Upper lobe of right lung (tissue), 1 donor: Measurements from ENCODE around the gene TRABD. TPM values are rescaled to one million over a fixed set of nuclear protein-coding genes. Genes with fewer than 3 reads are reported as not detected.
A peak's percentile ranks its signal among the peaks of the same experiment; 100 is the strongest.

Source experiments
- ATAC-seq: fragments of 200-7000 bp; cut with Tn5 transposase; one replicate; pipeline ENCODE4 v1.9.1; 2020; ENCODE audit warnings: mild to moderate bottlenecking, moderate library complexity
- DNase-seq: peaks from one replicate; pipeline ENCODE4 v3.0.0-alpha.2; 2020
- H3K27ac ChIP-seq: fragments of 200-600 bp; one replicate; pipeline ENCODE4 v1.8.0; 2022
- H3K27me3 ChIP-seq: fragments of 200-600 bp; one replicate; pipeline ENCODE4 v1.8.0; 2022; ENCODE audit warnings: mild to moderate bottlenecking
- H3K36me3 ChIP-seq: fragments of 200-600 bp; one replicate; pipeline ENCODE4 v1.8.0; 2022
- H3K4me1 ChIP-seq: fragments of 200-600 bp; one replicate; pipeline ENCODE4 v1.8.0; 2022
- H3K4me3 ChIP-seq: fragments of 200-600 bp; one replicate; pipeline ENCODE4 v1.8.0; 2022; ENCODE audit warnings: mild to moderate bottlenecking
- H3K9me3 ChIP-seq: fragments of 200-600 bp; one replicate; pipeline ENCODE4 v1.8.0; 2022
- CTCF ChIP-seq: fragments of 200-600 bp; IDR thresholded peaks from one replicate; pipeline ENCODE4 v1.8.0; 2022; ENCODE audit warnings: antibody characterized with exemption
- intact Hi-C: fragments of 100-400 bp; cut with DNase I; formaldehyde crosslinking; loops from one replicate; pipeline ENCODE4 v1.11.0; 2022
- total RNA-seq: library from RNA; stranded (reverse); fragmentation: NEBNext Ultra II Directional; extraction: Animal tissue kit (Norgen Biotek cat#: 25700); gene quantifications from one replicate; pipeline ENCODE4 v1.2.1, GENCODE V29; 2021
- donor health status: DM: no; HTN: yes; CAD: no; lungs with severe emphysema.

TRABD gene
- total RNA-seq, 1 donor from 2014 or later, result 36.5 TPM

GRCh38 chr22:50218153-50218995 lies 32.7 kb downstream of the TRABD start:
- Histone ChIP-seq H3K9me3 (no peaks in the 10 kb centered on the region), H3K36me3 (peaks cover 88% of the 10 kb centered on the region), H3K27me3 (no peaks in the 10 kb centered on the region), H3K4me1 (no peaks in the 10 kb centered on the region), H3K4me3 (no peak overlapping the region), H3K27ac (no peak overlapping the region)
- intact Hi-C loops, result loop anchor here (10.0 kb wide), 1 partner anchor 74 kb away; no protein-coding TSS in a partner anchor
- TF ChIP-seq CTCF, result no peak
- DNase-seq (no peak), ATAC-seq (no peak)

- Histone ChIP-seq H3K36me3 (peaks cover 86% of the 10 kb centered on the region), H3K27ac (no peak overlapping the region), H3K4me3 (no peak overlapping the region), H3K27me3 (no peaks in the 10 kb centered on the region), H3K9me3 (no peaks in the 10 kb centered on the region), H3K4me1 (no peaks in the 10 kb centered on the region)
- DNase-seq (peak; percentile 93), ATAC-seq (peak; percentile 82)
- intact Hi-C loops, result loop anchor here (10.0 kb wide), 1 partner anchor 74 kb away; no protein-coding TSS in a partner anchor
- no peak for TF ChIP-seq CTCF
These were observed 33.4 kb downstream of the TRABD start for GRCh38 chr22:50218996-50219727.

- DNase-seq, result no peak
- intact Hi-C loops, result loop anchor here (10.0 kb wide), 1 partner anchor 75 kb away; no protein-coding TSS in a partner anchor
These were observed 34.3 kb downstream of the TRABD start for GRCh38 chr22:50219800-50220602.

GRCh38 chr22:50220603-50221409 lies 35.1 kb downstream of the TRABD start:
- Histone ChIP-seq H3K27me3 (no peaks in the 10 kb centered on the region), H3K36me3 (peaks cover 86% of the 10 kb centered on the region), H3K27ac (no peak overlapping the region), H3K4me3 (no peak overlapping the region), H3K9me3 (no peaks in the 10 kb centered on the region), H3K4me1 (no peaks in the 10 kb centered on the region)
- DNase-seq (no peak), ATAC-seq (no peak)
- no peak for TF ChIP-seq CTCF
- intact Hi-C loops, result no loop called here

More at GRCh38 chr22:50219800-50220602, 34.3 kb downstream of the TRABD start:
- Histone ChIP-seq H3K27me3 (no peaks in the 10 kb centered on the region), H3K36me3 (peaks cover 86% of the 10 kb centered on the region), H3K9me3 (no peaks in the 10 kb centered on the region), H3K4me1 (no peaks in the 10 kb centered on the region), H3K4me3 (no peak overlapping the region), H3K27ac (no peak overlapping the region)
- no peak for ATAC-seq
- TF ChIP-seq CTCF, result no peak
